C1 segment of cervical spinal cord (tissue), 14 donors: ENCODE measurements around the gene GTPBP3.
A peak's percentile ranks its signal among the peaks of the same experiment; 100 is the strongest.
"Not testable (repeated sequence)": the region's sequence is repeated elsewhere in the genome, so short reads cannot be mapped to it uniquely, and the experiment has no call there.

Experiments
- DNase-seq, 14 donors: peaks; one replicate each; lab custom pipeline; 2025; lab: John Stamatoyannopoulos, UW

GTPBP3 gene

DNA sequence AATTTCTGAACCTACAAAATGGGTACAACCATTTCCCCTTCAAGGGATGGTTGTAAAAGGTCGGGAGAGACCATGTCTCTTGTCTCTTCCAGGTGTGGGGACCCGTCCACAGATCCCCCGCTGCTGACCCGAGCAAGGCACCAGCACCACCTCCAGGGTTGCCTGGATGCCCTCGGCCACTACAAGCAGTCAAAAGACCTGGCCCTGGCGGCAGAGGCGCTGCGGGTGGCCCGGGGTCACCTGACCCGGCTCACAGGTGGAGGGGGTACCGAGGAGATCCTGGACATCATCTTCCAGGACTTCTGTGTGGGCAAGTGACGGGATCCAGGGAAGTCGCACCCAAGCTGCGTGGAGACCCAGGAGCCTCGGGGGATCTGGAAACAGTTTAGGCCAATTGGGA is 4.0 kb downstream of the GTPBP3 start:
- no peak for DNase-seq

DNA sequence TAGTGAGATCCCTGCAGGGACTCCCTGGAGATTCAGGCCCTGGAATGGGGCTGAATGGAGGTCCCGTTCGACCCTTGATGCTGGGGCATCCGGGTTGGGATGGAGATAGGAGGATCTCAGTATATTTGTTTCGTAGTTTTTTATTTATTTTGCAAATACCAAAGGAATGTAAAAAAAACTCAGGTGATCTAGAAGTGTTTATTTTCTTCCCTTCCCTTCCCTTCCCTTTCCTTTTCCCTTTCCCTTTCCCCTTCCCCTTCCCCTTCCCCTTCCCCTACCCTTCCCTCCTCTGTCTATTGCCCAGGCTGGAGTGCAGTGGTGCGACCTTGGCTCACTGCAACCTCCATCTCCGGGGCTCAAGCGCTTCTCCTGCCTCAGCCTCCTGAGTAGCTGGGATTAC is 4.5 kb downstream of the GTPBP3 start:
- DNase-seq, result no peak

DNA sequence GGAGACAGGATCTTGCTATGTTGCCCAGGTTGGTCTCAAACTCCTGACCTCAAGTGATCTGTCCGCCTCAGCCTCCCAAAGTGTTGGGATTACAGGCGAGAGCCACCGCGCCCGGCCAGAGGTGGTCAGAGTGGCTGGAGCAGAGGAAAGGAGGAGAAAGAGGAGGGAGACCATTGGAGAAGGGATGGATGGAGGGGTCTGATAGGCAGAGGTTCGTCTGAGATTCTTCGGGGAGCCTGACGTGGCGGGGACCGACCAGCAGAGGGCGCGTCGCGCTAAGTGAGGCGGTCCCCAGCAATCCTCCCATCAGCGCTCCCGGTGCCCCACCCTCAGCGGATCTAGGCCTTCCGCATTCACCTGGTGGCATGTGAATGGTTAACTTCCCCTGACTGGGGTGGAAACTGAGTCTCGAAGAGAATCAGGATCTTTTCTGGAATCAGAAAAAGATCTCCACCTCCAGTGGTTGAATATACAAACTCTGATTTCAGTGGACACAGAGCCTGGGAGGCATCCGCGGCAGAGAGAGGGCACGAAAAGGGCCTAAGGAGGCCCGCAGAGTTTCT is 8.8 kb downstream of the GTPBP3 start:
- DNase-seq, result peak in 10 of 14 donors; percentile 7 to 76 (median 31)

DNA sequence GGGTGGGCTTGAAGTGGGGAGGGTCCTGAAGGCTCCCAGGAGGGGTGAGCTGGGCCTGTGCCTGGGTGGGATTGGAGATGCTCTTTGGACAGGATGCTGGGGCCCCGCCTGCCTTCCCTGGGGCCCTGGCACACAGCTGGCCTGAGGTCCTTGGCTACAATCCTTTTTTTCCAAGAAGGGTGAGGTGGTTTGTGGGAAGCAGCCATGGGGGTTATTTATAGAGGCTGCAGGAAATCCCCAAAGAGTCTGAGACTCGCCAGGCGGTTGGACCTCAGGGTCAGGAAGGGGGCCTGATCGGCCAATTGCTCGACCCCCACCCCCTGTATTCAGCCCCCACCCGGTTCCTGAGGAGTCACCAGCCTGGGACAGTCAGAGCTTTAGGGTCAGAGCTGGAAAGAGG is 10.0 kb downstream of the GTPBP3 start:
- DNase-seq, result peak in 1 of 14 donors; percentile 24

DNA sequence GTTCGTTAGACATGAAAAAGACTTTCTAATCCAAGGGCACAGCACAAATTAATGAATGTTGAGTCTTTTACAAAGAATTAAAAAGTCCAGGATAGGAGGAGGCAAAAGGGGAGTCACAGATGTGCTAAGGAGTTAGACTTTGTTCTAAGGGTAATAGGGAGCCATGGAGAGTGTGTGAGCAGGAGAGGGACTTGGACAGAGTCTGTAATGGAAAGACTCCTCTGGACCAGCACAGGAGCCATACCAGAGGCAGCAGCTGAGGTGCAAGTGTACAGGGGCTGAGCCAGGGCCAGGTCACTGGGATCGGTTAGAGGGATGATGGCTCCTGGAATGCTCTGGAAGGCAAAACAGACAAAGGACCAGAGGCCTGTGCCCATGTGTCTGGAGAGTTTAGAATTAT is 10.5 kb downstream of the GTPBP3 start:
- DNase-seq, result no peak

DNA sequence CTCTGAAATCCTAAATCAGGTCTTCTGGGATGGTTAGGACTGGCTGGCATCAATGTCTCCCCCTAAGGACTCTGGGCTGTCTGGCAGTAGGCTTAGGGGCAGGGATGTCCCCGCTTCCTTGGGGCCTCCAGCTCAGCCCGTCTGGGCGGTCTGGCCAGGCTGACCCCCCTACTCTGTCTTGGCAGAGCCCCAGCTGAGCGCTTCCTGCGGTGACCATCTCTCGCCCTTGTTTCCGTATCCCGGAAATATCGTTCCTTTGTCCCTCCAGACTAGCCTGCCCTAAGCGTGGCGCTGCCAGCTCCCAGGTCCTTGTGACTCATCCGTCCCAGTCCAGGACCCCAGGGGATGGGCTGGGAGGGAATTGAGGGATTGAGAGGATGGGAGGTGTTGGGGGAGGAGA is 11.3 kb downstream of the GTPBP3 start:
- DNase-seq, result peak in 3 of 14 donors; percentile 8 to 53 (median 17)

DNA sequence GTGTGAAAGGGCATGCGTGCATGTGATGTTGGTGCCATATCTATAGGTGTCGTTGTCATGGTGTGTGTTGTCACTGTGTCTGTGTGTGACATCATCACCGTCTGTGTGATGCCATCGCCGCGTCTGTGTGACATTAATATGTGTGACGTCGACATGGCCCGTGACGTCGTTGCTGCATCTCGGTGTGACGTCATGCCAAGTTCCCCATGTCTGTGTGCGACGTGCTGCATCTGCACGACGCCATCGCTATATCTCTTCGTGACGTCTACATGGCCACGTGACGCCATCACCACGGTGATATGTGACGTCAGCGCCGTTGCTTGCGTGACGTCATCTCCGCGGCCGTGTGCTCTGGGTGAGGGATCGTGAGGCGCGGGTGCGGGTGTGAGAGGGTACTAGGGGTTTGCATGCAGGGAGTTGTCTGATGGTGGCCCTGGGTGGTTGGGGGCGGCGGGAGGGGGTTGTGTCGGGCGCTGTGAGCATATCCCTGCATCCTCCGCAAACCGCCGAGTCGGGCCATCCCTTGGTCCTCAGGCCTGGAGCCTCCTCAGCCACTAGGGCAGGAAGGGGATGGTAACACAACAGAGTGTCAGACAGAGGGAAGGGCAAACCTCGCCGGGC is 14.6 kb downstream of the GTPBP3 start:
- DNase-seq, result no peak

DNA sequence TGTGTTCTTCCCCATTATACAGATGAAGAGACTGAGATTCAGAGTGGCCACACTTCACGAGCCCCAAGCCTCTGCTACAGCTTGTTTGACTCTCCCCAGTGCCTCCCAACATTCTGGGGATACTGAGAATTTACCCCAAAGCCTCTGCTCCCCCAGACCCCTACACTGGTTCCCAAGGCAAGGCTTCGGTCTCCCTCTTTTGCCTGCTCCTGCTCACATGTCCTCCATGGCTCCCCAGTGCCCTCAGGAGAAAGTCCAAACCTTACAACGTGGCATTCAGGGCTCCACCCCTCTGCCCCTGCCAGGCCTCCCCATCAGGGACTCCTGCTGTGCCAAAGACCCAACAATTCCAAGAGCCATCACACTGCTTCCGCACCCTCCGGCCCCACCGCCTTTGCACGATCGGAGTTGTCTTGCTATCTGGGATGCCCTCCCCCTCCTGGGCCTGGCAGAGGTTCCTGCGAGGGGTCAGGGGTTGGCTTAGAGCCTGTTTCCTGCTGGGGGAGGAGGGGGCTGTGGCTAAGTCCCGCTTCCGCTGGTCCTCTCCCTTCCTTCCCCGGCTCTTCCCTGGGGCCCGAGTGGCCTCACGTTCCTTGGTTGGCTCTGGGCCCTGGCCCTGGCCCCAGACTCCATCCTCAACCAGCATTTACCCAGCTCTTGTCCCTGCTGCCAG is 15.4 kb downstream of the GTPBP3 start:
- DNase-seq, result no peak

DNA sequence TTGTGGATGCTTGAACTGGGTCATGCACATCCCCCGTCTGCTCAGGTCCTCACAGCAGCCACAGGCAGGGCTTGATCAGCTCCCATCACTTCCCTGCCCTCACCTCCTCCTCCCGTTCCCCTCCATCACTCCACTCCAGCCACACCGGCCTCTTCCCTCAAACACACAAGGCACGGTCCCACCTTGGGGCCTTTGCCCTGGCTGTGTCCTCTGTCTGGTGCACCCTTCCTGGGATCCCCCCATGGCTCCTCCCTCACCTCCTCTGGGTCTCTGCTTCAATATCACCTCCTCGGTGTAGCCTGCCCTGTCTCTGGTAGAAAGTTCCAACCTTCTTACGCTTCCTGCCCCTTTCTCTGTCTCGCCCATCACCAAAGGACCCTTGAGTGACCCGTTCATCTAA is 16.0 kb downstream of the GTPBP3 start:
- DNase-seq, result no peak

DNA sequence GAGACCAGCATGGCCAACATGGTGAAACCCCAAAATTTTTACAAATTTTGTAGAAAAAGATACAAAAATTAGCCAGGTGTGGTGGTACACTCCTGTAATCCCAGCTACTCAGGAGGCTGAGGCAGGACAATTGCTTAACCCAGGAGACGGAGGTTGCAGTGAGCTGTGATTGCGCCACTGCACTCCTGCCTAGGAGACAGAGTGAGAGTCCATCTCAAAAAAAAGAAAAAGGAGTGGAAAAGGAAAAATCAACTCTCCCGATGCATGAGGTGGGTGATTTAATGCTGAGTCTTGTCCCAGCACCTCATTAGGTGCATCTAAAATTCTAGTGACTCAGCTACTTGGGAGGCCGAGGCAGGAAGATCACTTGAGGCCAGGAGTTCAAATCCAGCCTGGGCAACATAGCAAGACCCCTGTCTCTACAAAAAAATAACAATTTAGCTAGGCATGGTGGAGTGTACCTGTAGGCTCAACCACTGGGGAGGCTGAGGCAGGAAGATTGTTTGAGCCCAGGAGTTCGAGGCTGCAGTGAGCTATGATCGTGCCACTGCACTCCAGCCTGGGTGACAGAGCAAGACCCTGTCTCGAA is 19.8 kb downstream of the GTPBP3 start:
- no peak for DNase-seq

DNA sequence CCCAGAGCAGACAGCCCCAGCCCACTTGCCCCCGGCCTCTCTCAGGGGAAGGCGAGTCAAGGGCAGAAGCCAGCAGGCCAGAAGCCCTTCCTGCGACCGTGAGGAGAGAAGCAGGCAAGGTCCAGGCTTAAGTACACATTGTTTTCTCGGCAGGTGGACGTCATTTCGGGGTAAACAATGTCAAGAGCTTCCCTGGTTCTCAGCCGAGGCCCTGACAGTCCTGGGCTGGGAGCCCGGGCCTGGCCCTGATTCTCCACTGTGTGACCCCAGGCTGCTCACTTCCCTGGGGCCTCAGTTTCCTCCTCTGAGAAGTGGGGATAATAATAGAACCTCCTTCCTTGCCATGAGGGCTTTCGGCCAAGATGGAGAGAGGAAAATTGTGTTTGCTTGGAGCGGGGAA is 20.4 kb downstream of the GTPBP3 start:
- DNase-seq, result no peak

DNA sequence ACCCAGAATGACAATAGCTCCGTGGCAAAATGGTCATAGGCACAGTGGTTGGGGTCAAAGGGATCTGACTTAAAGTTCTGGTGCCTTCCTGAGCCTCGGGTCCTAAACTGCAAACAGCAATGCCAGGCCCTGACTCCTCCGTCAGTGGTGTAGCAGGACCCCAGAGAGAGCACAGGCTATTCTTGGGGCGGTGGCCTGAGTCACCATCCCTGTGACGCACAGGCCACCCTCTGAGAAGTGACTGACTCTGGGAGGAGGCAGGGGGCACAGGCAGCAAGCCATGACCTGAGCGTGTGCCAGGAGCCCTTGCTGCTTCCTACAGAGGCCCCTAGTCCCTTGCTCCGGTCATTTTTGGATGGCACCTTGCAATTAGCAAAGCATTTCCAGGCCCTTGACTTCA is 21.0 kb downstream of the GTPBP3 start:
- no peak for DNase-seq

DNA sequence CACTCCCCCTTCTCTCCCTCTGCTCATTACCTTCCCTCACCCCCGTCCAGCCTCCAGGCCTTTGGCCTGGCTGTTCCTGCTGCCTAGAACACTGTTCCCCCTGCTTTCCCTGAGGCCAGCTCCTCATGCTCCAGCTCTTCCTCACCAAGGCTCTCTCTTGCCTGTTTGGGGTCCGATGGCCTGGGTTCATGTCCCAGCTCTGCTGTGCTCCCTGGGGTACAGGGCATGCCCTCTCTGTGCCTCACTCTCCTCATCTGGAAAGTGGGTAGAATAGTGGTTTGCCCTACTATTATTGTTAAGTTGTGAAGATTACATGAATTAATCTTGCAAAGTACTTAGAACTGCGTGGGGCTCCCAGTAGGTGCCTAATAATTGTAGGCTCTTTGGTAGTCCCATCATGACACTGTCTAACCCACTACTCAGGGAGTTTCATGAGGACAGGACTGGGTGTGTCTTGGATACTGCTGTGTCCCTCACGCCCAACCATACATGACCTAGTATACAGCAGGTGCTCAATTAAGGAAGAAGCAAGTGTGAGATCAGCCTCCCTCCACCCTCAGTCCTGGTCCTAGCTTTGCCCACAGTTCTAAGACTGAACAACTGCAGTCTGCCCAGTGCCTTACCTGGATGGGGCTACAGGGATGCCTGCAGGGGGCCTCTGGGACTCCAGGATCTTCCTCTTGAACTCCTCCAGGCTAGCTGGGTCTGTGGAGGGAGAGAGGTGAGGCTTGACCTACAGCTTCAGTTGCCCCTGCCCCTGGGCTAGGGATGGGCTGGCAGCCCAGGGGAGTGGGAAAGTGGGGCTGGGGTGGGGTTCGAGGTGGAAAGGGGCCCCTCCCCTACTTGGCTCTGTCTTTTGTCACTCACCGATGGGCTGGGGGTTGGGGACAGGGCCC is 22.8 kb downstream of the GTPBP3 start:
- DNase-seq, result no peak

DNA sequence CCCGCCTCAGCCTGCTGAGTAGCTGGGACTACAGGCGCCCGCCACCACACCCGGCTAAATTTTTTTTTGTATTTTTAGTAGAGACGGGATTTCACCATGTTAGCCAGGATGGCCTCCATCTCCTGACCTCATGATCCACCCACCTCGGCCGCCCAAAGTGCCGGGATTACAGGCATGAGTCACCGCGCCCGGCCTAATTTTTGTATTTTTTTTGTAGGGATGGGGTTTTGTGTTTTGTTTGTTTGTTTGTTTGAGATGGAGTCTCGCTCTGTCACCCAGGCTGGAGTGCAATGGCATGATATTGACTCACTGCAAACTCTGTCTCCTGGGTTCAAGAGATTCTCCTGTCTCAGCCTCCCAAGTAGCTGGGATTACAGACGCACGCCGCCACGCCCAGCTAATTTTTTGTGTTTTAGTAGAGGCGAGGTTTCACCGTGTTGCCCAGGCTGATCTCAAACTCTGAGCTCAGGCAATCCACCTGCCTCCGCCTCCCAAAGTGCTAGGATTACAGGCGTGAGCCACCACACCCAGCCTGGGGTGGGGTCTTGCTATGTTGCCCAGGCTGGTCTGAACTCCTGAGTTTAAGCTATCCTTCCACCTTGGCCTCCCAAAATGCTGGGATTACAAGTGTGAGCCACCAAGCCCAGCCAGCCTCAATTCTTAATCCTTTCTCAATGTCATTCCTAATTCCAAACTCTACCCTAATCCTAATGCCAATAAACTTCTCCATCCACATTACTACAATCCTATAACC is 26.7 kb downstream of the GTPBP3 start:
- not testable (repeated sequence) for DNase-seq

DNA sequence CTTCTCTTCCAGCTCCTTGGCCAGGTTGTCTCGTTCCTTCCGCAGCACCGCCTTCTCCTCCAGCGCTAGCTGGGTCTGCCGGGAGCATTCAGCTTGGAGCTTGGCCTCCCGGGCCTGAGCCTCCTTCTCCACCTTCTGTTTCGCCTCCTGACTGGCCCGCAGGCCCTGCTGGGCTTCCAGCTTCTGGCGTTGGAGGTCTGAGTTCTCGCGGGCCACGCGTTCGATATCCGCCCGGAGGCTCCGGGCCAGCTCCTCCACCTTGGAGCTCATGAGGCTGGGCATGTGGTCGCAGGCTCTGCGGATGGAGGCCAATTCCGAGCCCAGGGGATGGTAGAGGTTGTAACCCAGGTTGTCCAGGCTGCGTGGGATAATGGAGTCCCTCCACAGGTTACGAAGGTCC is 28.0 kb downstream of the GTPBP3 start:
- DNase-seq, result no peak

DNA sequence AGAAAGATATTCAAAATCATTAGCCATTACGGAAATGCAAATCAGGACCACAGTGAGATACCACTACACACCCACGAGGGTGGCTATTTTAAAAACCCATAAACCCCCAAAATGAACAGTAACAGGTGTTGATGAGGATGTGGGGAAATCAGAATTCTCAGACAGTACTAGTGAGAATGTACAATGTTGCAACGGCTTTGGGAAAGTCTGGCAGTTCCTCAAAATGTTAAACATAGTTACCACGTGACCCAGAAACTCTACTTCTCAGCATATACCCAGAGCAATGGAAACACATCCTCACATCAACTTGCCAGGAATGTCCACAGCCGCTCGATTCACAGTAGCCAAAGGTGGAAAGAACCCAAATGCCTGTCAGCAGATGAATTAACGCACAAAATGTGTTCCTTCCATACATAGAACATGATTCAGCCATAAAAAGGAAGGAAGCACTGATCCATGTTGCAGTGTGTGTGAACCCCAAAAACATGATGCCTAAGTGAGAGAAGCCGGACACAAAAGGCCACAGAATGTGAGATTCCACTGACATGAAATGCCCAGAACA is 32.8 kb downstream of the GTPBP3 start:
- peak in 3 of 14 donors; percentile 3 to 12 (median 8) for DNase-seq

DNA sequence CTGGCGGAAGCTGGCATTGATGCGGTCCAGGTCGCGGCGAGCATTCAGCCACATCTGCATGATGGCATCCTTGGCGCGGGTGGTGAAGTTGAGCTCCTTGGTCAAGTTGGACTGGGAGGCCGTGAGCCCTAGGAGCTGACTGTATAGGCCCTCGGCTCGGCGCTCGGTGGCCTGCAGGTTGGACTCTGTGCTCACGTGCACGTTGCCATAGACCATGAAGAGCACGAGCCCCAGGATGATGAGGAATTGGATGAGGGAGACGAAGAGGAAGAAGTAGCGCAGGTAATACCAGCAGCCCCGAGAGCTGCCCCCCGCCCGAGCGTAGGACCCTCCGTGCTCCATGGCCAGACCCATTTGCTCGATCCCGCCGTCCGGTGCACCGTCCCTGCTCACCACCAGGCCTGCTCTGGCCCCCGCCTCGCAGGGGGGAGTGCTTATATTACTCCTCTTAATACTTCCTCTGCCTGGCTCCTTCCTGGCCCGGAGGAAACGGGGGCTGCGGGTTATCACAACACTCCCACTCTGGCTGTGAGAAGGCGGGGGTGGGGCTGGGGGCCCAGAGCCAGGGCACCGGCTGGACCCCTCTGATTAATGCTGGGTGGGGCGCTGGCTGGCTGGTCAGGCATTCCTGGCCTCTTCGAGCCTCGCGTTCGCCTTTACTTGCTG is 39.7 kb downstream of the GTPBP3 start, which contains the start of gene PLVAP:
TSS of gene PLVAP (minus strand) at position 408 of the 666 bp plus-strand sequence. CDS start at position 354, 54 bp downstream.
- no peak for DNase-seq

DNA sequence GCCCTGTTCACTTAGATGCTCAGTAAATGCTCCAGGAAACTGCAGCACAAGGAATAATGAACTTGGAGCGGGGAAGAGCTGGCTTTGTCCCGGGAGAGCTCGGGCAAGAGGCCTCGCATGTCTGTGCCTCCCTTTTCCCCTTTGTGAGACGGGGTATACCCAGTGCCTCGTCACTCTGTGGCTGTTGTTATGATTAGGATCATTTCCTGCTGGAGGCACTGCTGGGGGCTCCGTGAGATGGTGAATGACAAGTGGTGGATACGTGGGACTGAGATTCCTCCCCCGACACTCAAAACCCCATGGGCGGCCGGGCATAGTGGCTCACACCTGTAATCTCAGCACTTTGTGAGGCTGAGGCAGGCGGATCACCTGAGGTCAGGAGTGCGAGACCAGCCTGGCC is 40.9 kb downstream of the GTPBP3 start:
- DNase-seq, result no peak

DNA sequence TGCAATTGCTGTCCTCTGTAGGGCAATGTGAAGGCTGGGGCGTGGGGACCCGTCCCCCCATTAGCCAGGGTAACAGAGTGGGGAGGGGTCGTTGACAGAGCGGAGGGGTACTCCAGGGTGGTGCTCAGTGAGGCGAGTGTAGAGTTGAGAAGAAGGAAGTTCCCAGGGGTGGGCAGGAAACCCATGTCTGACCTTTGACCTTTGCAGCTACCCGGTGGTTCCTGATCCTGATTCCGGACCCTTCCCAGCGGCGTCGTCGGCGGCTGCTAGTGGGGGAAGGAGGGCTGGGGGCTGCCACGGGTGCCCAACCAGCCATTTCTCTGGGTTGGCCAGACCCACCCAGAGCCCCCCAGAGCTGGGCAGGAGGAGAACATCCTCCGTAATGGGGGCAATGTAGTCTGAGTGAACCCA is 41.9 kb downstream of the GTPBP3 start:
- peak in 1 of 14 donors; percentile 4 for DNase-seq
